ENCODE results near the gene ATP6V0A1.

GRCh38 chr17:42541041-42541833 lies 82.6 kb downstream of the ATP6V0A1 start:
- TF ChIP-seq CTCF (conservative IDR thresholded peaks at IDR 0.05; ENCODE audit: low read depth, low read length) = no peak
- no peak for TF ChIP-seq EZH2 (IDR thresholded peaks at IDR 0.05; ENCODE audit: low read length, unreplicated experiment)
- TF ChIP-seq EZH2phosphoT487 (IDR thresholded peaks at IDR 0.05; ENCODE audit: borderline replicate concordance, low read length) = no peak

Measured in PC-3 (cell line).